HEK293T (cell line): ENCODE results near the gene COL5A1.

Experiments used
- CTCF ChIA-PET: fragments of 350-600 bp; formaldehyde crosslinking; extraction: SDS; loops from one replicate; lab custom pipeline; 2021; ENCODE audit warnings: antibody characterized with exemption, inconsistent platforms; lab: Yijun Ruan, JAX
- POLR2A ChIA-PET: fragments of 350-600 bp; formaldehyde crosslinking; extraction: SDS; loops from one replicate; lab custom pipeline; 2020; ENCODE audit warnings: antibody characterized with exemption, inconsistent platforms; lab: Yijun Ruan, JAX
- DNase-seq: peaks from one replicate; pipeline ENCODE4 v3.0.0; 2012; ENCODE audit warnings: mixed read lengths; ENCODE audit errors: extremely low spot score
- ARNT ChIP-seq: fragments of 450-650 bp; IDR thresholded peaks from 2 replicates; pipeline ENCODE4 v1.6.1; 2017; ENCODE audit warnings: mild to moderate bottlenecking
- BHLHE40 ChIP-seq: fragments of 450-650 bp; IDR thresholded peaks from 2 replicates; pipeline ENCODE4 v1.6.1; 2016; ENCODE audit warnings: mild to moderate bottlenecking, moderate library complexity, borderline replicate concordance
- CTBP1 ChIP-seq: fragments of 450-650 bp; IDR thresholded peaks from 2 replicates; pipeline ENCODE4 v1.6.1; 2016; ENCODE audit warnings: borderline replicate concordance
- ELF4 ChIP-seq: fragments of 450-650 bp; IDR thresholded peaks from 2 replicates; pipeline ENCODE4 v1.6.1; 2017; ENCODE audit warnings: antibody characterized with exemption
- FOXA1 ChIP-seq: fragments of 450-650 bp; IDR thresholded peaks from 2 replicates; pipeline ENCODE4 v1.6.1; 2016; ENCODE audit warnings: mild to moderate bottlenecking
- FOXK2 ChIP-seq: fragments of 450-650 bp; IDR thresholded peaks from 2 replicates; pipeline ENCODE4 v1.6.1; 2016; ENCODE audit warnings: mild to moderate bottlenecking
- FOXM1 ChIP-seq: fragments of 450-650 bp; IDR thresholded peaks from 2 replicates; pipeline ENCODE4 v1.6.1; 2017; ENCODE audit warnings: mild to moderate bottlenecking, borderline replicate concordance
- HDGF ChIP-seq: fragments of 450-650 bp; IDR thresholded peaks from 2 replicates; pipeline ENCODE4 v1.6.1; 2017; ENCODE audit warnings: antibody characterized with exemption, borderline replicate concordance
- L3MBTL2 ChIP-seq: fragments of 450-650 bp; conservative IDR thresholded peaks from 2 replicates; pipeline ENCODE4 v1.6.1; 2016; ENCODE audit warnings: mild to moderate bottlenecking
- LEF1 ChIP-seq: fragments of 450-650 bp; IDR thresholded peaks from 2 replicates; pipeline ENCODE4 v1.6.1; 2017; ENCODE audit warnings: mild to moderate bottlenecking, borderline replicate concordance
- NFRKB ChIP-seq: fragments of 450-650 bp; IDR thresholded peaks from 2 replicates; pipeline ENCODE4 v1.6.1; 2016; ENCODE audit warnings: mild to moderate bottlenecking, moderate library complexity
- PKNOX1 ChIP-seq: fragments of 450-650 bp; IDR thresholded peaks from 2 replicates; pipeline ENCODE4 v1.6.1; 2016
- SP1 ChIP-seq: fragments of 450-650 bp; IDR thresholded peaks from 2 replicates; pipeline ENCODE4 v1.6.1; 2017
- SUZ12 ChIP-seq: fragments of 450-650 bp; IDR thresholded peaks from 2 replicates; pipeline ENCODE4 v1.6.1; 2016; ENCODE audit warnings: mild to moderate bottlenecking
- TARDBP ChIP-seq: fragments of 450-650 bp; IDR thresholded peaks from 2 replicates; pipeline ENCODE4 v1.6.1; 2016
- ZNF384 ChIP-seq: fragments of 450-650 bp; IDR thresholded peaks from 2 replicates; pipeline ENCODE4 v1.6.1; 2016

Gene COL5A1

GRCh38 chr9:134707031-134707680, 65.6 kb downstream of the COL5A1 start:
- TF ChIP-seq LEF1: no peak
- DNase-seq: peak; percentile 51
- POLR2A ChIA-PET: interaction anchor here (1.0 kb wide), 1 partner anchor 24 kb away, joined by 3 read pairs; no protein-coding TSS in a partner anchor
- CTCF ChIA-PET: interaction anchor here (0.7 kb wide), 1 partner anchor 1737 kb away, joined by 3 read pairs; no protein-coding TSS in a partner anchor

DNA sequence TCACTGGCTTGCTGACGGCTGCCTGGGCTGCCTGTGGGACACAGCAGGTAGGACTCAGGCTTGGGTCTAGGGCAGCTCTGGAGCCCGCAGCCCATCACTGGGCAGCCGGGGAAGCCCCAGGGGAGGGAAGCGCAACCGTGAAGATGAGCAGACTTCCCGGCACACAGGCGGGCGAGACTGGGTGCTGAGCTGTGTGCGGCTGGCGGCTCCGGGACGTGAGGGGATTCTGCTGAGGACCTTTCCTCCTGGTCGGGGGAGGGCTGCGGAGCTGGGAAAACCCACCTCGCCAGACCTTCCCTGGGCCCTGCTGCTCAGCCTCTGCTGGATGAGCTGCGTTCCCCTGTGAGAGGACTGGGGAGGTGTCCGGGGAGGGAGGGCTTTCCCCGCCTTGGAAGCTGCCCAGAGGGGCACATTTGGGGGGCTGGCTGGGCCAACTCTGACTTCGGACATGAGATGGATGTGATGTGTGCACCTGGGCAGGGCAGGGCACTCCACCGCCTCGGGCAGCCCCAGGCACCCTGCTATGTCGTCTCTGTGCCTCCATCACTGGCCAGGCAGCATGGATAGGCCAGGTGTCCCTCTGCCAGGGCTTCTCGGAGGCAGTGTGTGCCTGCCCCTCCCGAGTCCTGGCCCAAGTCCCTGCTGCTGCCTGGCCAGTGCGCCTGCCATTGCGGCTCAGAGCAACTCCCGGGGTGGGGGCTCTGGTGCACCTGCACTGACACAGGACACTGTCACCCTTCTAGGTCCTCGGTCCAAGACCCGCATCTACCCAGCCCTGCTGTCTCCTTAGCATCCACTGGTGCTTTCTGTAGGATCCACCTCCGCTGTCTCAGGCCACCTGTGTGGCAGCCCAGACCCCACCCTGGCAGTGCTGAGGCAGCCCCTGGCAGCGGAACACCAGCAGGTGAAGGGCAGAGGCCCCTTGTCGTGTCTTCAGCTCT, 66.4 kb downstream of the COL5A1 start:
- no peak for DNase-seq
- TF ChIP-seq NFRKB: no peak
- TF ChIP-seq ELF4: no peak
- no peak for TF ChIP-seq SUZ12
- TF ChIP-seq ARNT: no peak
- POLR2A ChIA-PET: no interaction called here
- CTCF ChIA-PET: no interaction called here

GRCh38 chr9:134708672-134709038, 67.1 kb downstream of the COL5A1 start:
- TF ChIP-seq FOXA1 (no peak), NFRKB (no peak), LEF1 (no peak), BHLHE40 (no peak), SUZ12 (no peak), ARNT (no peak), ELF4 (no peak), L3MBTL2 (no peak), FOXK2 (no peak), ZNF384 (no peak), FOXM1 (no peak), HDGF (no peak), CTBP1 (no peak), SP1 (no peak), PKNOX1 (no peak), TARDBP (no peak)
- POLR2A ChIA-PET: no interaction called here
- CTCF ChIA-PET: no interaction called here
- DNase-seq: no peak

GRCh38 chr9:134709512-134710270, 68.1 kb downstream of the COL5A1 start:
- POLR2A ChIA-PET: no interaction called here
- TF ChIP-seq NFRKB (no peak), LEF1 (no peak), FOXK2 (no peak), L3MBTL2 (no peak), HDGF (no peak), ARNT (no peak)
- CTCF ChIA-PET: no interaction called here
- no peak for DNase-seq

DNA sequence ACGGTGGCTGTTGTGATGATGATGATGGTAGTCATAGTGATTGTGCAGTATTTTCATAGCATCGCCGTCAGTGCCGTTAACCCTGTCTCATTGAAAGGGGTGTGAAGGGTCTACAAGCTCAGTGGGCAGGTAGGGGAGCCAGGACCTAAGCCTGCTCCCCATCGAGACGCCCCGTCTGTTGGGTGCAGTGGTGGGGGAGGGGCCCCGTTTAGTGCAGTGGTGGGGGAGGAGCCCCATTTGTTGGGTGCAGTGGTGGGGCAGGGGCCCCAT, 68.6 kb downstream of the COL5A1 start:
- CTCF ChIA-PET: no interaction called here
- TF ChIP-seq FOXK2 (no peak), ELF4 (no peak), SP1 (no peak), HDGF (no peak), FOXM1 (no peak), SUZ12 (no peak), FOXA1 (no peak), NFRKB (no peak), L3MBTL2 (no peak), LEF1 (no peak), PKNOX1 (no peak)

GRCh38 chr9:134710901-134711300, 69.3 kb downstream of the COL5A1 start:
- DNase-seq: no peak
- TF ChIP-seq NFRKB: no peak
- TF ChIP-seq TARDBP: no peak
- no peak for TF ChIP-seq SP1
- no peak for TF ChIP-seq PKNOX1
- TF ChIP-seq FOXK2: no peak
- TF ChIP-seq ZNF384: no peak
- TF ChIP-seq FOXM1: no peak
- TF ChIP-seq BHLHE40: no peak
- no peak for TF ChIP-seq ARNT
- no peak for TF ChIP-seq ELF4
- no peak for TF ChIP-seq SUZ12
- TF ChIP-seq FOXA1: no peak
- POLR2A ChIA-PET: no interaction called here
- CTCF ChIA-PET: no interaction called here

More for the DNA sequence above, 68.6 kb downstream of the COL5A1 start:
- POLR2A ChIA-PET: no interaction called here
- no peak for DNase-seq
